ENCODE results near the gene NFYC. TPM values are rescaled to one million over a fixed set of nuclear protein-coding genes. Genes with fewer than 3 reads are reported as not detected.

Gene NFYC
- total RNA-seq, 1 experiment from 2014 or later, result 65.5 TPM

DNA sequence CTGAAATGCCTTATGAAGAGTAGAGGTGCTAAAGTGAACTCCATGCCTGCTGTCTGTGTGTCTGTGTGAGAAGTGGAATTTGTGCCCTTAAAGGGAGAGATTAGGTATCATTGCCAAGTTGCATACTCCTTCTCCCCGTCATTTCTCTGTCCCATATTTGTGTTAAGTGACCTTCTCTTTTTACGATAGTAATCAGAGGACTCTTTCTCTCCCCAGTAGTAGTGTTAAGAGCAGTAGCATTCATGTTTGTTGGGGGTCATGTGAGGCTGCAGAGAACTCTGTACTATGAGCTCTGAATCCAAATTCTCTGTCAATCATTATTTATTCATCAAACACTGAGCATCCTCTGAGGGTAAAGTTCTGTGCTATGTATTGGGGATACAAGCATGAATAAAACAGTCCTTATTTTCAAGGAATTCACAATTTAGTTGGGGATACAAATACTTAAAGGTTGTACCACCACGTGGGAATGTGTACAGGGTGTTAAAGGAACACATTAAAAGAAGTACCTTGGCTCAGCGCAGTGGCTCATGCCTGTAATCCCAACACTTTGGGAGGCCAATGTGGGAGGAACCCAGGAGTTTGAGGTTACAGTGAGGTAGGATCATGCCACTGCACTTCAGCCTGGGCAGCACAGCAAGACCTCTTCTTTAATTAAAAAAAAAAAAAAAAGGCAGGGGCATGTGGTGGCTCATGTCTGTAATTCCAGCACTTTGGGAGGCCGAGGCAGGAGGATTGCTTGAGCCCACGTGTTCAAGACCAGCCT, 67.3 kb downstream of the NFYC start:
- Mint-ChIP-seq H3K27me3 (ENCODE audit: unreplicated experiment) (no peaks in the 10 kb centered on the region), H3K36me3 (ENCODE audit: insufficient read depth, unreplicated experiment) (peaks cover 36% of the 10 kb centered on the region), H3K27ac (ENCODE audit: unreplicated experiment) (no peak overlapping the region), H3K9me3 (ENCODE audit: low read depth, unreplicated experiment) (no peaks in the 10 kb centered on the region), H3K4me3 (ENCODE audit: low read depth, unreplicated experiment) (no peak overlapping the region), H3K4me1 (ENCODE audit: low read depth, unreplicated experiment) (no peaks in the 10 kb centered on the region)
- no peak for DNase-seq
- no TSS peak for BruUV-seq (replicated peaks)
- TF ChIP-seq, protein P1, sequence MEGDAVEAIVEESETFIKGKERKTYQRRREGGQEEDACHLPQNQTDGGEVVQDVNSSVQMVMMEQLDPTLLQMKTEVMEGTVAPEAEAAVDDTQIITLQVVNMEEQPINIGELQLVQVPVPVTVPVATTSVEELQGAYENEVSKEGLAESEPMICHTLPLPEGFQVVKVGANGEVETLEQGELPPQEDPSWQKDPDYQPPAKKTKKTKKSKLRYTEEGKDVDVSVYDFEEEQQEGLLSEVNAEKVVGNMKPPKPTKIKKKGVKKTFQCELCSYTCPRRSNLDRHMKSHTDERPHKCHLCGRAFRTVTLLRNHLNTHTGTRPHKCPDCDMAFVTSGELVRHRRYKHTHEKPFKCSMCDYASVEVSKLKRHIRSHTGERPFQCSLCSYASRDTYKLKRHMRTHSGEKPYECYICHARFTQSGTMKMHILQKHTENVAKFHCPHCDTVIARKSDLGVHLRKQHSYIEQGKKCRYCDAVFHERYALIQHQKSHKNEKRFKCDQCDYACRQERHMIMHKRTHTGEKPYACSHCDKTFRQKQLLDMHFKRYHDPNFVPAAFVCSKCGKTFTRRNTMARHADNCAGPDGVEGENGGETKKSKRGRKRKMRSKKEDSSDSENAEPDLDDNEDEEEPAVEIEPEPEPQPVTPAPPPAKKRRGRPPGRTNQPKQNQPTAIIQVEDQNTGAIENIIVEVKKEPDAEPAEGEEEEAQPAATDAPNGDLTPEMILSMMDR (IDR thresholded peaks at IDR 0.05; ENCODE audit: unreplicated experiment), result no peak
- CTCF ChIA-PET, result no interaction called here
- intact Hi-C loops (cut with micrococcal nuclease; ENCODE audit: unreplicated experiment), result no loop called here

DNA sequence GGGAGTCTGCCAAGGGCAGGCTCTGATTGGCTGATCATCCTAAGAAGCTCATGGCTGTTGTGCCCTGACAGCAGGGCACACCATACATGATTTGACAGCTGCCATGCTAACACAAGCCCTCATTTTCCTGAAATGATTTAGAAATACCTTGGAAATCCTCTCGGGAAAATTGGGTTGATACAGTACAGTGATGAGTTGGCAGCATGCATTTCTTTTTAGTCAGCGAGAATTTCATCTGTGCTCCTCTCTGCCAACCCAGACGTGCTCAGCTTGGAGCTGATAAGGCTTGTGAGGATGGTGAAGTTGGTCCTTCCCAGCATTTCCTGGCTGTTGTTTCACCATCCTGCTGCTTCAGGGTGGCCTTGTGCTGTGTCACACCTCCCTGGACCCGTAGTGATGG, 69.5 kb downstream of the NFYC start:
- no peaks in the 10 kb centered on the region for H3K9me3 Mint-ChIP-seq (ENCODE audit: low read depth, unreplicated experiment)
- intact Hi-C loops (cut with micrococcal nuclease; ENCODE audit: unreplicated experiment), result no loop called here
- H3K27ac Mint-ChIP-seq (ENCODE audit: unreplicated experiment), result no peak overlapping the region
- CTCF ChIA-PET, result no interaction called here
- no peaks in the 10 kb centered on the region for H3K4me1 Mint-ChIP-seq (ENCODE audit: low read depth, unreplicated experiment)
- TF ChIP-seq, protein P1 (IDR thresholded peaks at IDR 0.05; ENCODE audit: unreplicated experiment), result no peak
- H3K27me3 Mint-ChIP-seq (ENCODE audit: unreplicated experiment), result no peaks in the 10 kb centered on the region
- peaks cover 39% of the 10 kb centered on the region for H3K36me3 Mint-ChIP-seq (ENCODE audit: insufficient read depth, unreplicated experiment)
- no TSS peak for BruUV-seq (replicated peaks)
- H3K4me3 Mint-ChIP-seq (ENCODE audit: low read depth, unreplicated experiment), result no peak overlapping the region
- DNase-seq, result no peak

DNA sequence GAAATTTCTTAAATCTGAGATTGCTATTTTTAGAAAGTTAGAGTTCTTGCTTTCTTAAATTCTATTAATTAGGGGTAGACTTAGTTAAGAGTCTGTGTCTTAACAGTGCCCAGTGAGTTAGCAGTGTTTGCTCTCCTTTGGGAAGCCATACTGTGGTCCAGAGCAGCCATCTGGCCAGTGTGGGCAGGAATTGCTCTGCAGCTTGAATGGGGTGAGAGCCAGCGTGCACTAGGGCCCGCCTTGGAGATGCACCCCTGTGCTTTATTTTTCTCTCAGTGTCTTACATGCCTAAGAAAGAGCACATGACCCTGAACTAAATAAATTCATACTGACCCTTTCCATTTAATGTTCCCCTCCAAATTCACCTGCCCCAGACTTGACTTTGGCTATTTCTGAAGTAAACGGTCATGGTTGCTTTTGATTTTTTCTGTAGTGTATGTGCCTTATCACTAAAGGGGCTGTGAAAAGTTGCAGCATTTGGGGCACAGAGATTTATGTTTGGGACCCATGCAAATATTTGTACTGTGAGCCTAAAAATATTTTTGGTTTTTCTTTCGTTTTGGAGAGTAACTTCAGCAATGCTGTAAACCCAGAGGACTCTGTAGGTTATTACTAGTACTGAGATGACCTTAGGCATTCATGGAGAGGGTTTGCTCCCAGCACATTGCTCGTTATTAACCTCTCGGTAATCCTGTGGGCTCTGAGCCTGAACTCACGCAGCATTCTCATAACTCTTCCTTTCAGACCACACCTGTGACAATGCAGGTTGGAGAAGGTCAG, 70.8 kb downstream of the NFYC start:
- no peak for DNase-seq
- H3K9me3 Mint-ChIP-seq (ENCODE audit: low read depth, unreplicated experiment), result no peaks in the 10 kb centered on the region
- no TSS peak for BruUV-seq (replicated peaks)
- intact Hi-C loops (cut with micrococcal nuclease; ENCODE audit: unreplicated experiment), result no loop called here
- H3K27ac Mint-ChIP-seq (ENCODE audit: unreplicated experiment), result no peak overlapping the region
- CTCF ChIA-PET, result no interaction called here
- no peaks in the 10 kb centered on the region for H3K4me1 Mint-ChIP-seq (ENCODE audit: low read depth, unreplicated experiment)
- peaks cover 45% of the 10 kb centered on the region for H3K36me3 Mint-ChIP-seq (ENCODE audit: insufficient read depth, unreplicated experiment)
- TF ChIP-seq, protein P1 (IDR thresholded peaks at IDR 0.05; ENCODE audit: unreplicated experiment), result no peak
- no peaks in the 10 kb centered on the region for H3K27me3 Mint-ChIP-seq (ENCODE audit: unreplicated experiment)
- no peak overlapping the region for H3K4me3 Mint-ChIP-seq (ENCODE audit: low read depth, unreplicated experiment)

DNA sequence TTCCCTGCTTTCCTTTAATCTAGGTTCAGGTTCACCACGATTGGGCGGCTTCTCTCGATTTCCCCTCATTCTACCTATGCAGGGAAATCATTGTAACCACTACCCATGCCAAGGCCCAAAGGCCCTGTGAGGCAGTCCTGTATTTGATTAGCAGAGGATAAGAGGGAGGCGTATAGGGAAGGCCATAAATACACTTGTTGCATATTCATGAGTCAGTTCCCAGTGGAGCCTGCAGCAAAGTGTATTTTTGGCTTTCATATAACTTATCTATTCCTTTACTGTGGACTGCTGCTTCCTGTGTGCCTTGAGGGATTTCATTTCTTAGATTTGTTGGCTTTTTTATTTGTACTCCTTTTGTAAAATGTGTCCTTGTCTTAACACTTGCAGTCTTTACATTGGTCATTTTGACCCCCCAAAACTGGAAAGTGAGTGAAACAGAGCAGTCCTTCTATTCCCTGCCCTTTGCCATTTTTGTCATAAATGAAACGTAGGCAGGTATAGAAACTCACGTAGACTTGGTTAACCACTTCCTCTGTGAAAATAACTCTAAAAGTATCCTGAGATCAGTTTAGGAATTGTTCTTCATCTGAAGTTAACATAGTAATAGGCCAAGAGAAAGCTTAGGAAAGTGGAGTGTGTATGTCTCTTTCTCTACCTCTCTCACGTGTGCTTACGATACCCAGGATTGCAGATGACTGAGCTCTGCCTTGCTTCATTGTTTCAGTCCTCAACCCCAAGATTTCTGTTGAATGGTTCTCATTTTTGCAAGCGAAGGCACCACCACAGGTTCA, 72.4 kb downstream of the NFYC start:
- intact Hi-C loops (cut with micrococcal nuclease; ENCODE audit: unreplicated experiment), result no loop called here
- H3K4me1 Mint-ChIP-seq (ENCODE audit: low read depth, unreplicated experiment), result no peaks in the 10 kb centered on the region
- H3K9me3 Mint-ChIP-seq (ENCODE audit: low read depth, unreplicated experiment), result no peaks in the 10 kb centered on the region
- peaks cover 45% of the 10 kb centered on the region for H3K36me3 Mint-ChIP-seq (ENCODE audit: insufficient read depth, unreplicated experiment)
- H3K4me3 Mint-ChIP-seq (ENCODE audit: low read depth, unreplicated experiment), result no peak overlapping the region
- TF ChIP-seq, protein P1 (IDR thresholded peaks at IDR 0.05; ENCODE audit: unreplicated experiment), result no peak
- no peak overlapping the region for H3K27ac Mint-ChIP-seq (ENCODE audit: unreplicated experiment)
- CTCF ChIA-PET, result no interaction called here
- no peaks in the 10 kb centered on the region for H3K27me3 Mint-ChIP-seq (ENCODE audit: unreplicated experiment)
- BruUV-seq (replicated peaks), result no TSS peak
- no peak for DNase-seq

Measured in Calu3 (cell line).